NCI-H2107 (cell line): ENCODE measurements around the gene RALGPS1.

ENCODE experiments used
- DNase-seq: peaks from one replicate; lab custom pipeline; 2025; lab: John Stamatoyannopoulos, UW

The RALGPS1 gene

GRCh38 chr9:127102788-127103187, 188.2 kb downstream of the RALGPS1 start:
- DNase-seq = no peak

GRCh38 chr9:127104581-127105311, 190.2 kb downstream of the RALGPS1 start:
- DNase-seq = no peak

- no peak for DNase-seq
Measured at GRCh38 chr9:127105805-127106465, 191.4 kb downstream of the RALGPS1 start.

- no peak for DNase-seq
Measured at GRCh38 chr9:127106466-127106855, 191.9 kb downstream of the RALGPS1 start.

GRCh38 chr9:127107171-127107928, 192.8 kb downstream of the RALGPS1 start:
- DNase-seq = no peak

GRCh38 chr9:127107929-127108876, 193.6 kb downstream of the RALGPS1 start:
- DNase-seq = no peak

GRCh38 chr9:127109212-127109711, 194.7 kb downstream of the RALGPS1 start:
- no peak for DNase-seq

GRCh38 chr9:127112056-127112455, 197.5 kb downstream of the RALGPS1 start:
- DNase-seq = no peak

- DNase-seq = no peak
Measured at GRCh38 chr9:127112735-127113161, 198.2 kb downstream of the RALGPS1 start.

- DNase-seq = no peak
Measured at GRCh38 chr9:127113191-127113972, 198.8 kb downstream of the RALGPS1 start.

- no peak for DNase-seq
Measured at GRCh38 chr9:127114606-127115005, 200.0 kb downstream of the RALGPS1 start.

GRCh38 chr9:127116088-127116726, 201.6 kb downstream of the RALGPS1 start:
- no peak for DNase-seq

GRCh38 chr9:127116957-127117356, 202.4 kb downstream of the RALGPS1 start:
- DNase-seq = no peak

- no peak for DNase-seq
Measured at GRCh38 chr9:127117801-127118200, 203.2 kb downstream of the RALGPS1 start.

GRCh38 chr9:127118597-127119319, 204.2 kb downstream of the RALGPS1 start:
- no peak for DNase-seq

- DNase-seq = no peak
Measured at GRCh38 chr9:127119320-127119709, 204.7 kb downstream of the RALGPS1 start.

GRCh38 chr9:127121628-127122175, 207.1 kb downstream of the RALGPS1 start:
- no peak for DNase-seq

- DNase-seq = no peak
Measured at GRCh38 chr9:127122176-127123063, 207.8 kb downstream of the RALGPS1 start, which contains the start of gene ANGPTL2. Gene ANGPTL2 (minus strand): TSS chr9:127122635. CDS start chr9:127108731, 13,904 bp downstream.
